NCI-H748 (cell line): ENCODE results near the gene MATK.
"Not testable (repeated sequence)": the region's sequence is repeated elsewhere in the genome, so short reads cannot be mapped to it uniquely, and the experiment has no call there.

Experiments used
- DNase-seq: peaks from one replicate; lab custom pipeline; 2025; ENCODE audit not compliant: unreplicated experiment; lab: John Stamatoyannopoulos, UW

Gene MATK

GRCh38 chr19:3816148-3816547 is 30.0 kb upstream of the MATK start:
- DNase-seq, result not testable (repeated sequence)

- DNase-seq, result no peak
These were observed 28.5 kb upstream of the MATK start for GRCh38 chr19:3814648-3815047.

- DNase-seq, result no peak
These were observed 27.6 kb upstream of the MATK start for GRCh38 chr19:3813473-3814392.

GRCh38 chr19:3810708-3811355 is 24.7 kb upstream of the MATK start:
- DNase-seq, result no peak

GRCh38 chr19:3809881-3810707 is 23.9 kb upstream of the MATK start:
- DNase-seq, result no peak

- DNase-seq, result no peak
These were observed 22.4 kb upstream of the MATK start for GRCh38 chr19:3808420-3809143.

GRCh38 chr19:3807574-3808354 is 21.6 kb upstream of the MATK start:
- no peak for DNase-seq

- no peak for DNase-seq
These were observed 20.9 kb upstream of the MATK start for GRCh38 chr19:3807131-3807480.

GRCh38 chr19:3805859-3806258 is 19.7 kb upstream of the MATK start:
- no peak for DNase-seq

- no peak for DNase-seq
These were observed 18.2 kb upstream of the MATK start for GRCh38 chr19:3804429-3804828.

GRCh38 chr19:3803986-3804385 is 17.8 kb upstream of the MATK start:
- no peak for DNase-seq

GRCh38 chr19:3803114-3803888 is 17.1 kb upstream of the MATK start:
- no peak for DNase-seq

GRCh38 chr19:3801412-3802096 is 15.4 kb upstream of the MATK start:
- peak; percentile 74 for DNase-seq

- no peak for DNase-seq
These were observed 14.8 kb upstream of the MATK start for GRCh38 chr19:3800996-3801395.

- DNase-seq, result no peak
These were observed 12.0 kb upstream of the MATK start for GRCh38 chr19:3798137-3798536.

- DNase-seq, result no peak
These were observed 10.2 kb upstream of the MATK start for GRCh38 chr19:3796358-3796757.

- no peak for DNase-seq
These were observed 7.6 kb upstream of the MATK start for GRCh38 chr19:3793799-3794198.

GRCh38 chr19:3792114-3792513 is 5.9 kb upstream of the MATK start:
- DNase-seq, result no peak

GRCh38 chr19:3790941-3791340 is 4.8 kb upstream of the MATK start:
- DNase-seq, result no peak
